GM12873 (cell line): ENCODE data around the gene SYNCRIP.

Experiments used
- TF ChIP-seq, protein P1 (sequence below): IDR thresholded peaks from 2 replicates; pipeline ENCODE4 v1.5.1; 2012; ENCODE audit warnings: low read depth, mild to moderate bottlenecking, moderate library complexity, low read length, control low read depth; ENCODE audit not compliant: insufficient read depth; ENCODE audit errors: missing control alignments

SYNCRIP gene

GRCh38 chr6:85581572-85581971 lies 61.1 kb downstream of the SYNCRIP start:
- TF ChIP-seq, protein P1, sequence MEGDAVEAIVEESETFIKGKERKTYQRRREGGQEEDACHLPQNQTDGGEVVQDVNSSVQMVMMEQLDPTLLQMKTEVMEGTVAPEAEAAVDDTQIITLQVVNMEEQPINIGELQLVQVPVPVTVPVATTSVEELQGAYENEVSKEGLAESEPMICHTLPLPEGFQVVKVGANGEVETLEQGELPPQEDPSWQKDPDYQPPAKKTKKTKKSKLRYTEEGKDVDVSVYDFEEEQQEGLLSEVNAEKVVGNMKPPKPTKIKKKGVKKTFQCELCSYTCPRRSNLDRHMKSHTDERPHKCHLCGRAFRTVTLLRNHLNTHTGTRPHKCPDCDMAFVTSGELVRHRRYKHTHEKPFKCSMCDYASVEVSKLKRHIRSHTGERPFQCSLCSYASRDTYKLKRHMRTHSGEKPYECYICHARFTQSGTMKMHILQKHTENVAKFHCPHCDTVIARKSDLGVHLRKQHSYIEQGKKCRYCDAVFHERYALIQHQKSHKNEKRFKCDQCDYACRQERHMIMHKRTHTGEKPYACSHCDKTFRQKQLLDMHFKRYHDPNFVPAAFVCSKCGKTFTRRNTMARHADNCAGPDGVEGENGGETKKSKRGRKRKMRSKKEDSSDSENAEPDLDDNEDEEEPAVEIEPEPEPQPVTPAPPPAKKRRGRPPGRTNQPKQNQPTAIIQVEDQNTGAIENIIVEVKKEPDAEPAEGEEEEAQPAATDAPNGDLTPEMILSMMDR, result no peak

GRCh38 chr6:85580878-85581267 lies 61.8 kb downstream of the SYNCRIP start:
- TF ChIP-seq, protein P1, result no peak

- TF ChIP-seq, protein P1, result no peak
These were observed 62.4 kb downstream of the SYNCRIP start for GRCh38 chr6:85580118-85580877.

- TF ChIP-seq, protein P1, result no peak
These were observed 63.1 kb downstream of the SYNCRIP start for GRCh38 chr6:85579581-85579980.

DNA sequence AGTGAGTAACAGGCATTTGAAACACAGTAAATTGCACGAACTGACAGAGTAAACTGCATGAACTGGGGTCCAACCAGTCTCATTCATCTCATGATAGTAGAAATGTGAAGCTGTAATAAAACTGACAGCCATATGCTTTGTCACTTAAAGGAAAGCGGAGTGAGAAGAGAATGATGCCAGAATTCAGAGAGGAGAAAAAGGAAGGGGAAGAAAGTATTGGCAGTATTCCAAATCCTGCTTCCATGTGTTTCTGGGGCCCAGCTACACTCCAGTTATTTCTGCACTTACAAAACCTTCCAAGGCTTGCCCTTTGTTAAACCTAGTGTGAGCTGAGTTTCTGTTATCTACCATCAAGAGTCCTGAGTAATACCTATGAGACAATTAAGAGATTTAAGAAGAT lies 66.2 kb downstream of the SYNCRIP start:
- TF ChIP-seq, protein P1, result no peak

DNA sequence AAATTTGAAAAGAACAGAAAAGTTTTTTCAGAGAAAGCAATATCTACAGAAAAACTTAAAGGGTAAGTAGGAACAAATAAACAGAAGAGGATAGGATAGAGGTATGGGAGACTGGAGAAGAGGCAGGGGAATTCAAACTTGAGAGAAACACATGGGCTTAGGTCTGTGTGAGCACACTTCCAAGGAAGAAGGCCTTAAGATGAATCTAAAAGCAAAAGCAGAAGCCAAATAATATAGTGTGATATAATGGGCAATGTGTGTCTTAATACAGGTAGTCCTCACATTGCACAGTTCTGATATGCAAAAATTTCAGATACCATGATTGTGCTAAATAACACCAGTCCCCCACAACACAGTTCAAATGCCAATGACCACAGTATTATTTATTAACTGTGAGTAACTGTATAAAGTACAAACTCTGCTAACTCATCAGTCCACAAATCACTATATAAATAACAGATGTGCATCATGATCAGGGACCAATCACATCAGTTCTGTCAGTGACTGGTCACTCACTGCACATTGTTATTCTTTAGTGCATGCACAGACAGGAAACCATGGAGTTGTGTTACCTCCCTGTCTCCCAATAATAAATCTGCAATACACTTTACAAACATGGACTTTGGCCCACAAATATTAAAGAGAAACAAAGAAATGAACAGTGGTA lies 67.6 kb downstream of the SYNCRIP start:
- TF ChIP-seq, protein P1, result no peak

- TF ChIP-seq, protein P1, result no peak
These were observed 73.4 kb downstream of the SYNCRIP start for GRCh38 chr6:85569323-85569722.
